Osteocyte (in vitro differentiated cells): ENCODE measurements around the gene GIT2. TPM values are rescaled to one million over a fixed set of nuclear protein-coding genes. Genes with fewer than 3 reads are reported as not detected.
"Not testable (repeated sequence)": the region's sequence is repeated elsewhere in the genome, so short reads cannot be mapped to it uniquely, and the experiment has no call there.

Source experiments
- DNase-seq: peaks from one replicate; pipeline ENCODE4 v3.0.0; 2021; ENCODE audit warnings: mixed read lengths; ENCODE audit not compliant: unreplicated experiment; ENCODE audit errors: extremely low spot score
- H3K27ac Mint-ChIP-seq: one replicate; pipeline ENCODE4 v1.8.0; 2021; ENCODE audit warnings: mild to moderate bottlenecking, mixed read lengths; ENCODE audit not compliant: unreplicated experiment
- H3K27me3 Mint-ChIP-seq: one replicate; pipeline ENCODE4 v1.8.0; 2021; ENCODE audit warnings: mixed read lengths; ENCODE audit not compliant: unreplicated experiment
- H3K36me3 Mint-ChIP-seq: one replicate; pipeline ENCODE4 v1.8.0; 2021; ENCODE audit warnings: mixed read lengths; ENCODE audit not compliant: unreplicated experiment
- H3K4me1 Mint-ChIP-seq: one replicate; pipeline ENCODE4 v1.8.0; 2021; ENCODE audit warnings: mixed read lengths; ENCODE audit not compliant: unreplicated experiment
- H3K4me3 Mint-ChIP-seq: one replicate; pipeline ENCODE4 v1.8.0; 2021; ENCODE audit warnings: mild to moderate bottlenecking, moderate library complexity, mixed read lengths; ENCODE audit not compliant: unreplicated experiment
- H3K9me3 Mint-ChIP-seq: one replicate; pipeline ENCODE4 v1.8.0; 2021; ENCODE audit warnings: mixed read lengths; ENCODE audit not compliant: unreplicated experiment
- CTCF ChIP-seq: fragments of 200-600 bp; sonication (generic); IDR thresholded peaks from 2 replicates; pipeline ENCODE4 v1.5.0; 2021; ENCODE audit warnings: antibody characterized with exemption, mild to moderate bottlenecking, moderate library complexity
- total RNA-seq: library from RNA; stranded (reverse); gene quantifications from 2 replicates; pipeline ENCODE4 v1.2.1, GENCODE V29; 2021

GIT2 gene
- total RNA-seq, 1 donor from 2014 or later, result 49.6 TPM

DNA sequence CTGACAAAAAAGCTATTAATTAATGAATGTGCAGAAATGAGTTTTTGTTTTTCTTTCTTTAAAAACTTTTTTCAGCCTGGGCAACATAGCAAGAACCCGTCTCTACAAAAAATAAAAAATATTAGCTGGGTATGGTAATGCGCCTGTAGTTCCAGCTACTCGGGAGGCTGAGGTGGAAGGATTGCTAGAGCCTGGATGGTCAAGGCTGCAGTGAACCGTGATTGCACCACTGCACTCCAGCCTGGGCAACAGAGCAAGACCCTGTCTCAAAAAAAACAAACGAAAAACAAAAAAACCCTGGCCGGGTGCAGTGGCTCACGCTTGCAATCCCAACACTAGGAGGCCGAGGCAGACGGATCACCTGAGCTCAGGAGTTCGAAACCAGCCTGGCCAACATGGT lies 7.9 kb downstream of the GIT2 start:
- H3K4me1 Mint-ChIP-seq, result peaks cover 5% of the 10 kb centered on the region
- no peak overlapping the region for H3K27ac Mint-ChIP-seq
- no peak overlapping the region for H3K4me3 Mint-ChIP-seq
- H3K9me3 Mint-ChIP-seq, result no peaks in the 10 kb centered on the region
- peak; percentile 36 for DNase-seq
- no peak for TF ChIP-seq CTCF
- no peaks in the 10 kb centered on the region for H3K27me3 Mint-ChIP-seq
- peaks cover 29% of the 10 kb centered on the region for H3K36me3 Mint-ChIP-seq

DNA sequence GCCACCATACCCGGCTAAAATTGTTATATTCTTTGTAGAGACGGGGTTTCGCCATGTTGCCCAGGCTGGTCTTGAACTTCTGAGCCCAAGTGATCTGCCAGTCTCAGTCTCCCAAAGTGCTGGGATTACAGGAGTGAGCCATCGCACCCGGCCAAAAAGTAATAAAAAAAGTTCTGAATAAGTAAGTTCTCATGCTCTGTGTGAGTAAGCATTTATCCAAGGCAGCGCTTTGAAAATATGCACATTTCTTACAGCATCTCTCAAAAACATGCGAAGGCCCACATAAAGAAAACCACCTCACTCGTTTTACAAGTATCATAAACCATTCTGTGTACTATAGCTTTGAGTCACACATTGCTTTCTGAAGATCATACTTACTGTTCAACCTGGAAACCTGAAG lies 8.6 kb downstream of the GIT2 start:
- Mint-ChIP-seq H3K9me3 (no peaks in the 10 kb centered on the region), H3K27me3 (no peaks in the 10 kb centered on the region), H3K36me3 (peaks cover 32% of the 10 kb centered on the region), H3K27ac (no peak overlapping the region), H3K4me1 (peaks cover 11% of the 10 kb centered on the region), H3K4me3 (no peak overlapping the region)
- no peak for TF ChIP-seq CTCF
- DNase-seq, result no peak

DNA sequence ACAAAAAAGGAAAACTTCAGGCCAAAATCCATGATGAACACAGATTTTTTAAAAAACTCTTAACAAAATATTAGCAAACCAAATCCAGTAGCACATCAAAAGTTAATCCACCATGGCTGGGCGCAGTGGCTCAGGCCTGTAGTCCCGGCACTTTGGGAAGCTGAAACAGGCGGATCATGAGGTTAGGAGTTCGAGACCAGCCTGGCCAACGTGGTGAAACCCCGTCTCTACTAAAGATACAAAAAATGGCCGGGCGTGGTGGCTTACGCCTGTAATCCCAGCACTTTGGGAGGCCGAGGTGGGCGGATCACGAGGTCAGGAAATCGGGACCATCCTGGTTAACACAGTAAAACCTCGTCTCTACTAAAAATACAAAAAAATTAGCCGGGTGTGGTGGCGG lies 9.9 kb downstream of the GIT2 start:
- Mint-ChIP-seq H3K4me1 (peaks cover 23% of the 10 kb centered on the region), H3K36me3 (peaks cover 41% of the 10 kb centered on the region)
- not testable (repeated sequence) for H3K9me3 Mint-ChIP-seq, H3K27ac Mint-ChIP-seq, H3K4me3 Mint-ChIP-seq, H3K27me3 Mint-ChIP-seq
- DNase-seq, result peak; percentile 68

DNA sequence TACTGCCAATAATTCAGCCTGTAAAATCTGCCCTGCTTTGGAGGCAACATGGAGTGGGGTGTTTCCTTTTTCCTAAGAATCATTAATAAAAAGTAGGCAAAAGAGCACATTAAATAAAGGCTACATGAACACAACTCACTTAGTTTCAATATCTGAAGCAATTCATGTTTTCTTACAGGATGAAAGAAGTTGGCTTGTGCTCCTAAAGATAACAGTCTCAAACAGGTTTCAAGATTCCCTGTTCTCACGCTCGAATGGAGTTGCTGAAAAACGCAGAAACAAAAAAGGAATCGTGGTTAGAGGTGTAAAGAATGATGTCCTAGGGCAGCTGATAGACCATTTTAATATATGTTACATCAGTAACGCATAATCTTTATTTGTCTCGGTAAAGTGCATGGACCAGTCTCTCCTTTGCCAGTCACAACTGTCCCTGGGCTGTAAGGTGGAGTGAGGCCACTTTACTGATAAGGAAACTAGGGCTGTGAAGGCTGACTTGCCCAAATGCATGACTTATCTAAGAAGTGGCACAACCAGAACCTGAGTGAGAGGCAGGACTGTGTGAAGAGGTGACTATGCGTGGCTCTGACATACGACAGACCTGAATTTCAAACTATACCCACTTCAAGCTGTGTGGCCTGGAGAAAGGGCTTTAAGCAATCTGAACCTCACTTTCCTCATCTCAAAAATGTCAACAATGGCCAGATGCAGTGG lies 12.6 kb downstream of the GIT2 start:
- Mint-ChIP-seq H3K9me3 (peaks cover 3% of the 10 kb centered on the region), H3K36me3 (peaks cover 51% of the 10 kb centered on the region), H3K4me3 (no peak overlapping the region), H3K27ac (peak overlapping the region; percentile 57), H3K27me3 (no peaks in the 10 kb centered on the region), H3K4me1 (peaks cover 23% of the 10 kb centered on the region)
- no peak for TF ChIP-seq CTCF
- peak; percentile 30 for DNase-seq

DNA sequence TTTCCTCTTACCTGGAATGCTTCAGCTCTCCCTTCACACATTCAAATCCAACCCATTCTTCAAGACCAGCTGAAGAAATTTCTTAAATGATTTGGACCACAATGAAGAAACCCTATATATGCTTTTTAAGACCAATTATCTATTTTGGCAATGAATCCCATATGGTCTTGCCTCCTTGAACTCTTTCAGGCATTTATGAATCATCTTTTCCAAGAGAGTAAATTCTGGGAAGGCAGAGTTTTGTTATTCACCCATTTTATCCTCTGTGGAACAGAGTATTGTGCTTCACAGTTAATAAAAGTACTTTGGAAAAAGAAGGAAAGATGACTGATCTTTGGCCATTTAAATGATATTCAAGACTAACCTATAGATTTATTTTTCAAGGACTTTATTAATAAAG lies 14.0 kb downstream of the GIT2 start:
- H3K4me3 Mint-ChIP-seq, result no peak overlapping the region
- TF ChIP-seq CTCF, result no peak
- H3K36me3 Mint-ChIP-seq, result peaks cover 52% of the 10 kb centered on the region
- peaks cover 23% of the 10 kb centered on the region for H3K4me1 Mint-ChIP-seq
- H3K27ac Mint-ChIP-seq, result peak overlapping the region; percentile 89
- H3K9me3 Mint-ChIP-seq, result peaks cover 7% of the 10 kb centered on the region
- no peaks in the 10 kb centered on the region for H3K27me3 Mint-ChIP-seq
- no peak for DNase-seq
